Stomach (tissue), 9 donors: ENCODE data around the gene CDC123. TPM values are rescaled to one million over a fixed set of nuclear protein-coding genes. Genes with fewer than 3 reads are reported as not detected.
"Not testable (repeated sequence)": the region's sequence is repeated elsewhere in the genome, so short reads cannot be mapped to it uniquely, and the experiment has no call there.

ENCODE experiments used
- DNase-seq, 2 donors: peaks; one replicate each; pipeline versions ENCODE4 v3.0.0 to v3.0.0-alpha.2; 2013 to 2019
- H3K27ac ChIP-seq, 5 donors: fragments of 200-600 bp in 4 of 5; sonication (generic) in 4 of 5; one replicate each; pipeline ENCODE4 v1.5.1; 2013 to 2019; ENCODE audit warnings: mild to moderate bottlenecking in 1 of 5, moderate library complexity in 1 of 5
- H3K27me3 ChIP-seq, 3 donors: fragments of 200-600 bp; sonication (generic); one replicate each; pipeline ENCODE4 v1.5.1; 2017 to 2019; ENCODE audit warnings: mixed run types in 1 of 3
- H3K36me3 ChIP-seq, 4 donors: fragments of 200-600 bp; sonication (generic); 1 replicate in 3 of 4; 2 replicates in 1 of 4; pipeline ENCODE4 v1.5.1; 2016 to 2019
- H3K4me1 ChIP-seq, 4 donors: fragments of 200-600 bp; sonication (generic); one replicate each; pipeline ENCODE4 v1.5.1; 2016 to 2019
- H3K4me3 ChIP-seq, 4 donors: fragments of 200-600 bp; sonication (generic) in 3 of 4; one replicate each; pipeline ENCODE4 v1.5.1; 2016 to 2019; ENCODE audit warnings: mild to moderate bottlenecking in 1 of 4
- H3K9me3 ChIP-seq, 4 donors: fragments of 200-600 bp; sonication (generic); one replicate each; pipeline ENCODE4 v1.5.1; 2016 to 2019
- EP300 ChIP-seq: sonication (generic); formaldehyde crosslinking; IDR thresholded peaks from one replicate; pipeline ENCODE4 v1.6.1; 2017; ENCODE audit warnings: antibody characterized with exemption
- POLR2A ChIP-seq, 4 donors: fragments of 450-650 bp; IDR thresholded peaks; one replicate each; pipeline ENCODE4 v1.6.1; 2016; ENCODE audit warnings: antibody characterized with exemption in 4 of 4, control low read depth in 2 of 4, mild to moderate bottlenecking in 1 of 4, moderate library complexity in 1 of 4
- POLR2AphosphoS5 ChIP-seq, 3 donors: sonication (generic); formaldehyde crosslinking; IDR thresholded peaks; one replicate each; pipeline ENCODE4 v1.6.1; 2016; ENCODE audit warnings: antibody characterized with exemption in 3 of 3
- WGBS, 5 donors: extraction: QIAGEN DNeasy Blood & Tissue Kit in 3 of 5; methylation state at CpG; one replicate each; pipeline versions ENCODE4 v1.1.5 to v1.1.7; 2013 to 2018; 5-methylcytosine and 5-hydroxymethylcytosine counted together
- intact Hi-C: fragments of 100-400 bp; cut with DNase I; formaldehyde crosslinking; loops from one replicate; pipeline ENCODE4 v1.15.1; 2023; ENCODE audit warnings: low total_unique reads
- polyA plus RNA-seq, 3 donors: library from polyadenylated mRNA; stranded (reverse); fragments of 200-250 nt; gene quantifications; one replicate each; pipeline ENCODE4 v1.2.3, GENCODE V29; 2013
- total RNA-seq, 5 donors: library from RNA; depleted of rRNA; stranded (reverse); fragments of >200 nt; gene quantifications; one replicate each; pipeline versions ENCODE4 v1.1.0 to v1.2.3, GENCODE V29; 2014 to 2016
- TF ChIP-seq, protein P1 (sequence below), 7 experiments: fragments of 450-650 bp in 4 of 7; fragments of 200-600 bp in 3 of 7; sonication (generic) in 3 of 7; IDR thresholded peaks; one replicate each; pipeline ENCODE4 v1.5.1; 2016 to 2019; ENCODE audit warnings: antibody characterized with exemption in 7 of 7, control low read depth in 2 of 7, mild to moderate bottlenecking in 1 of 7
- donor health status: healthy with polysubstance abuse.
- donor health status: Bipolar disorder and iron deficiency.
- donor health status: healthy.

The CDC123 gene
- total and polyA plus RNA-seq, 8 donors, result 22.3 to 103 (median 40.6) TPM

DNA sequence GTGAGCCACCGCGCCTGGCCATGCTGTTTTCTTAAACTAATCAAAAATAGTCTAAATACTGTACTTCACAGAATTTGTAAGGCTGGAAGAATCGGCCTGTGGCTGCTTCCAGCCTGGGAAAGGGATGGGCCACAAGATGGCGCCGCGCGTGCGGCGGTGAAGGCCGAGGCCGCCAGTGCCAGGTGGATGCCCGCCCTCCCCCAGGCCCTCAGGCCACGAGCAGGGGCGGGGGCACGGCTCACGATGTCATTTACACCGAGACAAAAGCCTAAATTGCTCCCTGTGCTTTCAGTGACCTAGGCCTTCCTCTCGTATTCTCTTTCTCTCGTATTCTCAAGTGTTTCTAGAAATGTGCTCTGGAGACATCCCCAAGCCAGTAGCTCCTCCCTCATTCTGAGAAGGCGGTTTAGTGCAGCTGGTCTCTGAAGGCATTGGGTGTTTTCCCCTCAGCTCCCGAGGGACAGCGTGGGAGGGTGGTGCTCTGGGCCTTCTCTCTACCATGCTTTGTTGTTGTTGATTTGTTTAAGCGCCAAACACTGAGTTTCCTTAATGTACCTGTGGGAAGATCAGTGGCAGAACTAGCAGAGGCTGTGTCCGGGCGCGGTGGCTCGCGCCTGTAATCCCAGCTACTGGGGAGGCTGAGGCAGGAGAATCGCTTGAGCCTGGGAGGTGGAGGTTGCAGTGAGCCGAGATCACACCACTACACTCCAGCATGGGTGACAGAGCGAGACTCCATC, 68.4 kb downstream of the CDC123 start:
- Histone ChIP-seq H3K4me3 (peak overlapping the region; percentile 30 to 42 (median 41)), H3K27me3 (no peaks in the 10 kb centered on the region), H3K27ac (peak overlapping the region in 3 of 5 donors; percentile 58 to 77 (median 61)), H3K9me3 (no peaks in the 10 kb centered on the region), H3K36me3 (no peaks in the 10 kb centered on the region), H3K4me1 (peaks cover 9 to 29% (median 15%) of the 10 kb centered on the region in 4 donors)
- peak; percentile 74 to 91 for DNase-seq
- intact Hi-C loops, result loop anchor here (10.0 kb wide), 1 partner anchor 450 kb away; no protein-coding TSS in a partner anchor
- 23 to 28% (median 25%) methylated on average over 31 of the region's 31 CpGs for WGBS, 5 donors
- TF ChIP-seq POLR2A (IDR thresholded peaks at IDR 0.05) (no peak), POLR2AphosphoS5 (IDR thresholded peaks at IDR 0.05) (no peak), EP300 (no peak)
- TF ChIP-seq, protein P1, sequence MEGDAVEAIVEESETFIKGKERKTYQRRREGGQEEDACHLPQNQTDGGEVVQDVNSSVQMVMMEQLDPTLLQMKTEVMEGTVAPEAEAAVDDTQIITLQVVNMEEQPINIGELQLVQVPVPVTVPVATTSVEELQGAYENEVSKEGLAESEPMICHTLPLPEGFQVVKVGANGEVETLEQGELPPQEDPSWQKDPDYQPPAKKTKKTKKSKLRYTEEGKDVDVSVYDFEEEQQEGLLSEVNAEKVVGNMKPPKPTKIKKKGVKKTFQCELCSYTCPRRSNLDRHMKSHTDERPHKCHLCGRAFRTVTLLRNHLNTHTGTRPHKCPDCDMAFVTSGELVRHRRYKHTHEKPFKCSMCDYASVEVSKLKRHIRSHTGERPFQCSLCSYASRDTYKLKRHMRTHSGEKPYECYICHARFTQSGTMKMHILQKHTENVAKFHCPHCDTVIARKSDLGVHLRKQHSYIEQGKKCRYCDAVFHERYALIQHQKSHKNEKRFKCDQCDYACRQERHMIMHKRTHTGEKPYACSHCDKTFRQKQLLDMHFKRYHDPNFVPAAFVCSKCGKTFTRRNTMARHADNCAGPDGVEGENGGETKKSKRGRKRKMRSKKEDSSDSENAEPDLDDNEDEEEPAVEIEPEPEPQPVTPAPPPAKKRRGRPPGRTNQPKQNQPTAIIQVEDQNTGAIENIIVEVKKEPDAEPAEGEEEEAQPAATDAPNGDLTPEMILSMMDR (IDR thresholded peaks at IDR 0.05), result peak in 5 of 7 experiments; percentile 32 to 85 (median 72)

DNA sequence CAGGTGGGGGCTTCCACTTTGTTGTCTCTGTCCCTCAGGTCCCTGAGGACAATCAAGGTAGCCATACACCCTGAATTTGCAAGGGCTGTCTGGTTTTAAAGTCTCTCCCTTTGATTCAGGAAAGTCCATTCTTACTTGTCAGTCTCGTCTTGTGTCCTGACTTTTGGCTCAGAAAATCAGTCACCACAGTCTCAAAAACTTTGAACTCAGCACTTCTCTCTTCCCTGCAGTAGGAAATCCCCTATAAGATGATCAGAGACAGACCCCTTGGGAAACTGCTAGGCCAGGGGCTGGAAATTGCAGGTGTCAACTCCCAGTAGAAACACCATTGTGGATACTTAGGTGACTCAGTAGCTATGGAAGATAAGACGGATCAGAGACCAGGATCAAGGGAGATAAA, 73.1 kb downstream of the CDC123 start:
- Histone ChIP-seq H3K36me3 (no peaks in the 10 kb centered on the region), H3K4me3 (no peak overlapping the region), H3K4me1 (peaks cover 6 to 36% (median 17%) of the 10 kb centered on the region in 4 donors), H3K27ac (no peak overlapping the region), H3K9me3 (no peaks in the 10 kb centered on the region), H3K27me3 (no peaks in the 10 kb centered on the region)
- intact Hi-C loops, result loop anchor here (10.0 kb wide), 1 partner anchor 446 kb away; no protein-coding TSS in a partner anchor
- WGBS, 5 donors, result 71 to 91% (median 77%) methylated on average over 2 of the region's 2 CpGs
- TF ChIP-seq POLR2A (IDR thresholded peaks at IDR 0.05) (no peak), EP300 (no peak), POLR2AphosphoS5 (IDR thresholded peaks at IDR 0.05) (no peak)
- TF ChIP-seq, protein P1 (IDR thresholded peaks at IDR 0.05), result no peak
- DNase-seq, result no peak

DNA sequence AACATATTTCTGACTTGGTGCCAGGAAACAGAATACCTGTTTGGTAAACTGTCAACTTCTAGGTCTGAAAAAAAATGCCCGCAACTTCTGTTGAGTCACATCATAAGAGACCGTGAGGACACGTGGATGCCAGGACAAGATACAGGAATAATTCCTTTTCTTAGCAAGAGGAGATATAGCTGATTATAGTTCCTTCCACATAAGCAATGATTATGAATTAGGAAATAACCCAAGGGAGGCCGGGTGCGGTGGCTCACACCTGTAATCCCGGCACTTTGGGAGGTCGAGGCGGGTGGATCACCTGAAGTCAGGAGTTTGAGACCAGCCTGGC, 75.2 kb downstream of the CDC123 start:
- Histone ChIP-seq H3K4me3 (no peak overlapping the region), H3K4me1 (peaks cover 0 to 15% (median 3%) of the 10 kb centered on the region in 4 donors), H3K9me3 (no peaks in the 10 kb centered on the region), H3K27ac (peak overlapping the region in 1 of 5 donors; percentile 33), H3K36me3 (no peaks in the 10 kb centered on the region), H3K27me3 (no peaks in the 10 kb centered on the region)
- intact Hi-C loops, result no loop called here
- 81 to 92% (median 87%) methylated on average over 8 of the region's 8 CpGs for WGBS, 5 donors
- DNase-seq, result no peak
- TF ChIP-seq, protein P1 (IDR thresholded peaks at IDR 0.05), result no peak
- TF ChIP-seq EP300 (no peak), POLR2AphosphoS5 (IDR thresholded peaks at IDR 0.05) (no peak), POLR2A (IDR thresholded peaks at IDR 0.05) (no peak)

DNA sequence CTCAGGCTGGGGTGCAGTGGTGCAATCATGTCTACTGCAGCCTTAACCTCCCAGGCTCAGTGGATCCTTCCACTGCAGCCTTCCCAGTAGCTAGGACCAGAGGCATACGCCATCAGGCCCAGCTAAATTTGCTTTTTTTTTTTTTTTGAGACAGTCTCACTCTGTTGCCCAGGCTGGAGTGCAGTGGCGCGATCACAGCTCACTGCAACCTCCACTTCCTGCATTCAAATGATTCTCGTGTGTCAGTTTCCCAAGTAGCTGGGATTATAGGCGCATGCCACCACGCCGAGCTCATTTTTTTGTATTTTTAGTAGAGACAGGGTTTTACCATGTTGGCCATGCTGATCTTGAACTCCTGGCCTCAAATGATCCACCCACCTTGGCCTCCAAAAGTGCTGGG, 81.9 kb downstream of the CDC123 start:
- not testable (repeated sequence) for H3K4me1 ChIP-seq
- WGBS, 5 donors, result 86 to 92% (median 88%) methylated on average over 7 of the region's 7 CpGs

DNA sequence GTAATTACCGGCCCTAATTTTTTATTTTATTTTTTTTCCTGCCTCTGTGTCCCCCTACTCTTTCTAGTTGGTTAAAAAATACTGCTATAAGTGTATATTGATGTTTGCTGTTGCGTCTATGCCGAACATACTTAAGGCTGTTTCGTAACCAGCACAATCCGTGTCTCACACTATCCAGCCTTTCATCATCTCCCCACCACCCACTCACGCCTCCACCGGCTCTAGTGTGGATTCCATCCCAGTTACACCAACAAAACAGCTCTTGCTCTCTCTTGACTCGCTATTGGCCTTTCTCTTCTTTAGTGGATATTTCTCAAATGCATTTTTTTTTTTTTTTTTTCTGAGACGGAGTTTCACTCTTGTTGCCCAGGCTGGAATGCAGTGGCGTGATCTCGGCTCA, 83.3 kb downstream of the CDC123 start:
- Histone ChIP-seq H3K4me1 (no peaks in the 10 kb centered on the region), H3K27me3 (no peaks in the 10 kb centered on the region), H3K36me3 (no peaks in the 10 kb centered on the region), H3K9me3 (no peaks in the 10 kb centered on the region), H3K4me3 (no peak overlapping the region), H3K27ac (no peak overlapping the region)
- intact Hi-C loops, result no loop called here
- TF ChIP-seq EP300 (no peak), POLR2A (IDR thresholded peaks at IDR 0.05) (no peak), POLR2AphosphoS5 (IDR thresholded peaks at IDR 0.05) (no peak)
- TF ChIP-seq, protein P1 (IDR thresholded peaks at IDR 0.05), result no peak
- 88 to 95% (median 92%) methylated on average over 11 of the region's 11 CpGs for WGBS, 5 donors
- no peak for DNase-seq

More for the DNA sequence above, 81.9 kb downstream of the CDC123 start:
- H3K27me3 ChIP-seq, intact Hi-C loops, H3K4me3 ChIP-seq, H3K9me3 ChIP-seq, DNase-seq, H3K36me3 ChIP-seq, H3K27ac ChIP-seq: not testable (repeated sequence)
